HG03354 (cell line): Measurements from ENCODE around the gene MEPCE.
"Not testable (repeated sequence)": the region's sequence is repeated elsewhere in the genome, so short reads cannot be mapped to it uniquely, and the experiment has no call there.

ENCODE experiments used
- ATAC-seq: cut with Tn5 transposase; IDR thresholded peaks from one replicate; pipeline ENCODE4 v1.9.1; 2021; ENCODE audit warnings: mild to moderate bottlenecking; ENCODE audit not compliant: unreplicated experiment, poor library complexity, severe bottlenecking

Gene MEPCE

GRCh38 chr7:100453854-100454253 is 24.2 kb downstream of the MEPCE start:
- not testable (repeated sequence) for ATAC-seq

GRCh38 chr7:100455206-100455605 is 25.6 kb downstream of the MEPCE start:
- ATAC-seq, result no peak

GRCh38 chr7:100456562-100456961 is 26.9 kb downstream of the MEPCE start:
- no peak for ATAC-seq

- ATAC-seq, result no peak
These were observed 27.4 kb downstream of the MEPCE start for GRCh38 chr7:100457033-100457432.

GRCh38 chr7:100464210-100464660 is 34.6 kb downstream of the MEPCE start, which contains the start of gene SPACDR:
TSS of gene SPACDR (minus strand) at chr7:100464260. CDS start at chr7:100464025, 235 bp downstream.
- ATAC-seq, result no peak

GRCh38 chr7:100464791-100465190 is 35.2 kb downstream of the MEPCE start:
- no peak for ATAC-seq

GRCh38 chr7:100465299-100465698 is 35.7 kb downstream of the MEPCE start:
- no peak for ATAC-seq

GRCh38 chr7:100465702-100466311 is 36.2 kb downstream of the MEPCE start:
- ATAC-seq, result no peak

GRCh38 chr7:100466653-100467605 is 37.3 kb downstream of the MEPCE start:
- ATAC-seq, result no peak

- no peak for ATAC-seq
These were observed 38.2 kb downstream of the MEPCE start for GRCh38 chr7:100467638-100468373.

- peak; percentile 59 for ATAC-seq
These were observed 39.8 kb downstream of the MEPCE start for GRCh38 chr7:100469227-100470044.

- ATAC-seq, result no peak
These were observed 41.4 kb downstream of the MEPCE start for GRCh38 chr7:100471021-100471420.

GRCh38 chr7:100472121-100472851 is 42.7 kb downstream of the MEPCE start:
- ATAC-seq, result no peak

- ATAC-seq, result no peak
These were observed 43.3 kb downstream of the MEPCE start for GRCh38 chr7:100472854-100473499.

- ATAC-seq, result no peak
These were observed 45.9 kb downstream of the MEPCE start for GRCh38 chr7:100475549-100475948.

GRCh38 chr7:100476101-100476780 is 46.6 kb downstream of the MEPCE start:
- ATAC-seq, result no peak

GRCh38 chr7:100476903-100477870 is 47.6 kb downstream of the MEPCE start:
- no peak for ATAC-seq
